Ovary (tissue), 9 donors: ENCODE data around the gene SLC44A1. TPM values are rescaled to one million over a fixed set of nuclear protein-coding genes. Genes with fewer than 3 reads are reported as not detected.

ENCODE experiments used
- DNase-seq, 5 donors: peaks; one replicate each; pipeline ENCODE4 v3.0.0-alpha.2; 2019 to 2020
- H3K27ac ChIP-seq, 2 donors: fragments of 200-600 bp; one replicate each; pipeline versions ENCODE4 v1.5.1 to v1.8.0; 2019 to 2022
- H3K27me3 ChIP-seq: fragments of 200-600 bp; one replicate; pipeline ENCODE4 v1.8.0; 2022
- H3K36me3 ChIP-seq: fragments of 200-600 bp; sonication (generic); one replicate; pipeline ENCODE4 v1.5.1; 2019
- H3K4me1 ChIP-seq: one replicate; pipeline ENCODE4 v1.8.1; 2013; ENCODE audit warnings: mild to moderate bottlenecking, moderate library complexity; ENCODE audit not compliant: insufficient read depth
- H3K4me3 ChIP-seq: fragments of 200-600 bp; sonication (generic); one replicate; pipeline ENCODE4 v1.5.1; 2017
- H3K9me3 ChIP-seq, 2 donors: fragments of 200-600 bp in 1 of 2; sonication (generic) in 1 of 2; one replicate each; pipeline versions ENCODE4 v1.5.1 to v1.8.1; 2013 to 2019; ENCODE audit warnings: mild to moderate bottlenecking in 1 of 2, moderate library complexity in 1 of 2
- EP300 ChIP-seq: sonication (generic); formaldehyde crosslinking; IDR thresholded peaks from one replicate; pipeline ENCODE4 v1.6.1; 2017; ENCODE audit warnings: antibody characterized with exemption
- POLR2A ChIP-seq: fragments of 450-650 bp; IDR thresholded peaks from one replicate; pipeline ENCODE4 v1.6.1; 2017; ENCODE audit warnings: antibody characterized with exemption, mild to moderate bottlenecking, moderate library complexity
- WGBS, 3 donors: extraction: QIAGEN DNeasy Blood & Tissue Kit in 1 of 3; methylation state at CpG; one replicate each; pipeline versions ENCODE4 v1.1.5 to v1.1.7; 2013 to 2017; 5-methylcytosine and 5-hydroxymethylcytosine counted together
- intact Hi-C, 4 donors: fragments of 100-400 bp; cut with DNase I; formaldehyde crosslinking; loops; one replicate each; pipeline versions ENCODE4 v1.11.0 to v1.15.1; 2022 to 2023
- polyA plus RNA-seq, 2 donors: library from polyadenylated mRNA; stranded (reverse); fragments of 200-250 nt in 1 of 2; fragments of 350-450 nt in 1 of 2; fragmentation: Illumina TruSeq in 1 of 2; extraction: RNeasy Lipid Tissue Mini Kit (QIAGEN cat#74804) in 1 of 2; gene quantifications; one replicate each; pipeline ENCODE4 v1.2.3, GENCODE V29; 2013 to 2014
- total RNA-seq, 7 donors: library from RNA; depleted of rRNA in 2 of 7; stranded (reverse); fragments of >200 nt in 2 of 7; fragmentation: NEBNext Ultra II Directional in 3 of 7; extraction: Animal tissue kit (Norgen Biotek cat#: 25700) in 3 of 7; gene quantifications; one replicate each; pipeline versions ENCODE4 v1.1.0 to v1.2.4, GENCODE V29; 2016 to 2023
- TF ChIP-seq, protein P1 (sequence below), 3 donors: fragments of 450-650 bp in 2 of 3; fragments of 200-600 bp in 1 of 3; IDR thresholded peaks; one replicate each; pipeline versions ENCODE4 v1.5.1 to v1.8.0; 2016 to 2022; ENCODE audit warnings: antibody characterized with exemption in 3 of 3, mild to moderate bottlenecking in 1 of 3
- donor health status: DM: no; HTN: no; CAD: no; lungs with moderate emphysema.
- donor health status: DM: no; HTN: no; CAD: no.
- donor health status: Bipolar disorder and iron deficiency.
- donor health status: DM: yes; HTN: yes; CAD: no.
- donor health status: DM: no; HTN: no; CAD: no.
- donor health status: DM: yes; HTN: yes; CAD: no.

SLC44A1 gene
- total and polyA plus RNA-seq, 9 donors, result 8.8 to 34.7 (median 28.5) TPM

DNA sequence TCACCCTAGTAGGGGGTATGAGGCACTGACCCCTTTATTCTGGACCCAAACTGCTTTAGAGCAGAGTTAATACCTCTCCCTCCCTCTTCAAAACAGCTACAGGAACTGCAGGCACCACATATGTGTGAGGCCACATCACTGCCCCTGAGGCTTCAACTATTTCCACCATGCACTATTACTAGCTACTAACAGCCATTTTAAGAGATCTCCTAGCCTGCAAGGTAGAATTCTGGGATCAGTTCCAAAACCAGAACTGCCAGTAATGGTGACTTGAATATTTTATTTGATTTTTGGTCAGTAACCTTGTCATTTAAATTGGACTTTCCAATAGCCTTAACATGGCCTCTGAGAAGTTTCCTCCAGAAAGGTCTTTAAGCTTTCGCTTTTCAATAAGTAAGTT is 148.1 kb downstream of the SLC44A1 start:
- Histone ChIP-seq H3K4me1 (no peaks in the 10 kb centered on the region), H3K36me3 (no peaks in the 10 kb centered on the region), H3K9me3 (no peaks in the 10 kb centered on the region), H3K27ac (no peak overlapping the region), H3K4me3 (no peak overlapping the region), H3K27me3 (no peaks in the 10 kb centered on the region)
- intact Hi-C loops, result no loop called here
- WGBS, 3 donors, result 96 to 100% (median 100%) methylated on average over 1 of the region's 1 CpG
- TF ChIP-seq POLR2A (no peak), EP300 (no peak)
- TF ChIP-seq, protein P1, sequence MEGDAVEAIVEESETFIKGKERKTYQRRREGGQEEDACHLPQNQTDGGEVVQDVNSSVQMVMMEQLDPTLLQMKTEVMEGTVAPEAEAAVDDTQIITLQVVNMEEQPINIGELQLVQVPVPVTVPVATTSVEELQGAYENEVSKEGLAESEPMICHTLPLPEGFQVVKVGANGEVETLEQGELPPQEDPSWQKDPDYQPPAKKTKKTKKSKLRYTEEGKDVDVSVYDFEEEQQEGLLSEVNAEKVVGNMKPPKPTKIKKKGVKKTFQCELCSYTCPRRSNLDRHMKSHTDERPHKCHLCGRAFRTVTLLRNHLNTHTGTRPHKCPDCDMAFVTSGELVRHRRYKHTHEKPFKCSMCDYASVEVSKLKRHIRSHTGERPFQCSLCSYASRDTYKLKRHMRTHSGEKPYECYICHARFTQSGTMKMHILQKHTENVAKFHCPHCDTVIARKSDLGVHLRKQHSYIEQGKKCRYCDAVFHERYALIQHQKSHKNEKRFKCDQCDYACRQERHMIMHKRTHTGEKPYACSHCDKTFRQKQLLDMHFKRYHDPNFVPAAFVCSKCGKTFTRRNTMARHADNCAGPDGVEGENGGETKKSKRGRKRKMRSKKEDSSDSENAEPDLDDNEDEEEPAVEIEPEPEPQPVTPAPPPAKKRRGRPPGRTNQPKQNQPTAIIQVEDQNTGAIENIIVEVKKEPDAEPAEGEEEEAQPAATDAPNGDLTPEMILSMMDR (IDR thresholded peaks at IDR 0.05), result no peak
- DNase-seq, result no peak

DNA sequence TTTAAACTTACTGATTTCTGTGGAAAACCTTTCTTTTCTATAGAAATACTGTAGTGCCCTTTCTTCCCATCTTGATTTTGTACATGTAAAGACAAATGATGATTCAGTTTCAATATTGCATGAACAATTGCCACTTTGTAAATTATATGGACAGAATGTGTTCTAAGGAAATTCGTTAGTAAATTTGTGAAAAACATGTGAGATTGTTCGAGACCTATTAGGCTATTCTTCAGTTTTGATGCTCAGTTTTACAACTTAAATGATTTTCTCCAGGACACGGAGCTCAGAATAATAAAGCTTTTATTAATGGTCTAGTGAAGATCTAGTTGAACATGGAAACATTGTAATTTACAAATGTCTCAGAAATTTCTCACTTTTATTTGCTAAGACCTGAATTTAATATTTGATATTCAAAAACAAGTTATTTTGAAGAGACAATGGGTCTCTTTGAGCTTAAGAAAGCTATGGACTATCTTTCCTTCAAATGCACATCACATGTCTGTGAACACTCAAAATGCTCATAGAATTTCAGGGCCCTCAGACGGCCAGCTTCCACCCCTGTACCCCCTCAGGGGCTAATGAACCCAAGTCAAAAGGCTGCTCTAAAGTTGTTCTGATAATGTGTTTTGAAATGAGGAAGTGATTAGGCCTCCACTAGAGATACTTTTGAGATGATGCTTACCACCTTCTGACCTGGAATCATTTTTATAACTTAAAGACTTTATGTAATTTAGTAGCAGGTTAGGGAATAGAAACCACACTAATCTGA is 149.3 kb downstream of the SLC44A1 start:
- no peak for DNase-seq
- Histone ChIP-seq H3K27me3 (no peaks in the 10 kb centered on the region), H3K4me3 (no peak overlapping the region), H3K9me3 (no peaks in the 10 kb centered on the region), H3K36me3 (no peaks in the 10 kb centered on the region), H3K27ac (no peak overlapping the region), H3K4me1 (no peaks in the 10 kb centered on the region)
- 91 to 95% (median 95%) methylated on average over 4 of the region's 4 CpGs for WGBS, 3 donors
- intact Hi-C loops, result no loop called here
- TF ChIP-seq POLR2A (no peak), EP300 (no peak)
- TF ChIP-seq, protein P1 (IDR thresholded peaks at IDR 0.05), result no peak

DNA sequence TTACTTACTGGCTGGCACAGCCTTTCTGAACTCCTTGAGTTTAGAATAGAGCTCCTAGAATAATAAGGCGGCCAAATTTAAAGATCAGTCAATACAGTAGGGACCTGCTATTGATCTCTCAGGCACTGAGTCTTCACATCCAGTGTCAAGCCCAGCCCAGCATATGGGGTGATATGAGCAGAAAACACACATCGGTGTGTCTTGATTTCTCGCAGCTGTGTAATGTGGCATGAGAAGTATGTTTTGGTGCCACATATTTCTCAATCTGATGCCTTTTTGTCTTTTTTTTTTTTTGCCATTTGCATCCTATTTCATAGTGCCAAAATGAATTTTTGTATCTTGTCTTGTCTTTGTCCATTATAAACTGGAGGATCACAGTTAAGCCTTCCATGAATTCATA is 152.0 kb downstream of the SLC44A1 start:
- 90 to 92% (median 91%) methylated on average over 3 of the region's 3 CpGs for WGBS, 3 donors
- Histone ChIP-seq H3K27me3 (no peaks in the 10 kb centered on the region), H3K27ac (no peak overlapping the region), H3K4me3 (no peak overlapping the region), H3K4me1 (no peaks in the 10 kb centered on the region), H3K36me3 (no peaks in the 10 kb centered on the region), H3K9me3 (no peaks in the 10 kb centered on the region)
- no peak for DNase-seq
- TF ChIP-seq EP300 (no peak), POLR2A (no peak)
- TF ChIP-seq, protein P1 (IDR thresholded peaks at IDR 0.05), result no peak
- intact Hi-C loops, result no loop called here

DNA sequence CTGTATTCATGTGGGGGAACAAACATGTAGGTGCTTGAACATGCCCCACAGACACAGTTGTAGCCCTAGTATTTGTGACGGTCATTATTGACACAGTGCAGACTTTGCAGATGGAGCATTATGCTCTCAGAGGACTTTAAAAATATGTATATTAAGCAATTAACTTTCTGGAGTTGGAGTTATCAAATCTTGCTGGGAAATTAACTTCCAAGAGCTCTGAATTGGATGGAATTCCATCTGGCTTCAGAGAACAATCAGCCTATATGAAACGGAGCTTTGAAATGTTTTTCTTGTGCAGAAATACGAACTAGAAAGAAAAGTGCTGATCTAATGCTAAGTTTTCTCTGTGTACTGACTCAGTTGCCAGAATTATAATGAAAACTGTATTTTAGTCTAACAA is 152.4 kb downstream of the SLC44A1 start:
- Histone ChIP-seq H3K36me3 (no peaks in the 10 kb centered on the region), H3K27ac (no peak overlapping the region), H3K9me3 (no peaks in the 10 kb centered on the region), H3K4me1 (no peaks in the 10 kb centered on the region), H3K4me3 (no peak overlapping the region), H3K27me3 (no peaks in the 10 kb centered on the region)
- intact Hi-C loops, result no loop called here
- TF ChIP-seq EP300 (no peak), POLR2A (no peak)
- TF ChIP-seq, protein P1 (IDR thresholded peaks at IDR 0.05), result no peak
- DNase-seq, result no peak
- 83 to 88% (median 83%) methylated on average over 3 of the region's 3 CpGs for WGBS, 3 donors
